Measurements from ENCODE around the gene C19orf85.
"Not testable (repeated sequence)": the region's sequence is repeated elsewhere in the genome, so short reads cannot be mapped to it uniquely, and the experiment has no call there.

C19orf85 gene

DNA sequence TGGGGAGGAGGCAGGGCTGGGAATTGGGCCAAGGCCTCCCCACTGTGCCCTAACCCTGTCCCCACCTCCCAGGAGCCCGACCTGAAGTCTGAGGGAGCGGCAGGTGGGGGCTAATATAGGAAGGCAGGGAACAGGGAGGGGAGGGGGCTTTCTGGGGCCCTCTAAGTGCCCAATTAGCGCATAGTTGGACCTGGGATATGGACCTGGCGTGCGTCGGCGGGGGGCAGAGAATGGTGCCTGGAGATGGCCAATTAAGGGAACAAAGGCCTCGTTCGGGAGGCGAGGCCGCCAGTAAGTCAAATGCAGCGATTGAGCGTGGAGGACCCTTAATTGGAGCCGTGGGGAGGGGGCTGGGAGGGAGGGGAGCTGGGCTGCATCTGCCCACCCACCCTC, at the start of gene C19orf85:
Gene C19orf85 (minus strand): TSS at position 90 of the 393 bp plus-strand sequence. CDS start 197 bp downstream, outside the sequence.
- DNase-seq = no peak

DNA sequence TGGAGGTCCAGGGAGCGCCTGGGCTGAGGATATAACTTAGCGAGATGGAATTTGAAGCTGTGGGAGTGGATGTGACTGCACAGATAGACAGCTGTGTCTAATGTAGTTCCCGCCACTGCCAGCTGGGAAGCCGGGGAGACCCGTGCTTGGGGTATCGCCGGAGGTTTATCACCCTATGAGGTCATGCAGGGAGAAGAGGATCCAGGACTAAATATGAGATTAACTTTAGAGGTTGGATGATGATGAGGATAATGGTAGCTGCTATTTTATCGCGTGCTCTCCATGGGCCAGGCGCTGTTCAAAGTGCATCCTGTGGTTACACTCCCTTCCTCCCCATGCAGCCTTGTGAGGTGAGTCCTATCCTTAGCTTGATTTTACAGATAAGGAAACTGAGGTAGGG, 43.6 kb upstream of the C19orf85 start:
- DNase-seq = no peak

DNA sequence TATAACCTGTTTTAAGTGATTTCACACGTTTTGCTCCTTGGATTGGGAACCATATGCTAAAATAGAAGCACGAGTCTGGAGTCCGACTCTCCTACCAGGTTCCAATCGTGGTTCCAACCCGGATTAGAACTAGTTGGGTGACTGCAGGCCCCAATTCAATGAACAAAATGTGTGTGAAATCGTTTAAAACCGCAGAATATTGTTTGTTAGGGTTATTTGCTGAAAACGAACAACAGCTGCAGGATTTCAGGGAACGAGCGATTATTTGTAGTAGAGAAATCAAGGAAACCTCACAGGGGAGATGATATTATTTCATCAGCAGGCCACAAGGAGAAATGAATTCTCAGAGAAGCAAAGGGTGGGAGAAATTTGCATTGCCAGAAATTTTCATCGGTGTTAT, 40.4 kb upstream of the C19orf85 start:
- no peak for DNase-seq

DNA sequence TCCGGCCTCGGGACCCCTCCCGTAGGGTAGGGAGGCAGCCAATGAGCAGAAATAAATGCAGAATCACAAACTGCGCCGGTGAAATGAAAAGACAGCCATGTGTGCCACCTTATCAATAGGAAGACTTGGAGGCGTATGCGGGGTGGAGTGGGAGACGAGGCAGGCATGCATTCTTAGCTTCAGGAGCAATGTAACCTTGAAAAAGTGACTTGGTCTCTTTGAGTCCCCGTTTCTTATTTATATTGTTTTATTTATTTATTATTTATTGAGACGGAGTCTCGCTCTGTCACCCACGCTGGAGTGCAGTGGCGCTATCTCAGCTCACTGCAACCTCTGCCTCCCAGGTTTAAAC, 39.7 kb upstream of the C19orf85 start:
- no peak for DNase-seq

DNA sequence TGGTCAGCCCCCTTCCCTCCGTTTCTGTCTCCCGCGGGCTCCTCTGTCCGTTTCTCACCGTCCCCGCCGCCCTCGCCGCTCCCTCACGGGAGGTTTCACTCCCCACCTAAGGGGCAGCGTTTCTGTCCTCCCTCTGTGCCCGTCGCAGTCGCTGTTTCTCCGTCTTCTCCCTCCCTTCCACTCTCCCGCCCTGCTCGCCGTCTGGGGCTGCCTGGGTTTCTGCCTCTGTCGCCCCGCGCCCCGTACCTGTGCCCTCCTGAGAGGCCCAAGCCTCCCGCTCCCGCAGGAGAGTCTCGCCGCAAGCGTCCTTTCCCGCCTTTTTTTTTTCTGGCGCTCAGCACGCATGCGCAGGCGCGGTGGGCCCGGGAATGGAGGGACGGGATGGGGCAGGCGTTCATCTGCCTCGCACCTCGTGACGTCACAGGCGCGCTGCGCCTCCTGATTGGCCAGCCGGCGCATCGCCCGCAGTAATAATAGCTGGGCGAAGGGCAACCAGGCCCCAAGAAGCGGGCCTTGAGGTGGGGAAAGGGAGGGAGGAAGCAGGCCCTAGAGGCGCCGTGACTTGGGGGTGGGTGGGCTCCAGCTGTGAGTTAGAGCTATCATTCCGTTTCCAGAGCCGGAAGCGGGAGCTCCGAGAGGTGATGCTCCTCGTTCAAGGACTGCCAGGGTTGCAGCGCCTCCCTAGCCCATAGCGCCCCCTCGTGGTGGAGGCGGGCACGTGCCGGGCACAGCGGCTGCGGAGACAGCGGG, 39.1 kb upstream of the C19orf85 start:
- DNase-seq = peak; percentile 81

DNA sequence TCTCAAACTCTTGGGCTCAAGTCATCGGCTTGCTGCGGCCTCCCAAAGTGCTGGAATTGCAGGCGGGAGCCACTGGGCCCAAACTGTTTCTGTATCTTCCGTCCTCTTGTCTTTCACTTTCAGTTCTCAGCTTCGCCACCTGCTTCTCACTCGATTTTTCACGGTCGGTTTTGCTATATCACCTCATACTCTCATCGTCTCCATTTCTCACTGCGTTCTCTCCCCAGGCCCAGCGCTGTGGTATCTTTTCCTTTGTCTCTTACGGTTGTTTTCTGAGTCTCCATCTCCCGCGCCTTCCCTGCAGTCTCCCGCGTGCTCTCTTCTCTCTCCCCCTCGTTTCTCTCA, 38.6 kb upstream of the C19orf85 start:
- DNase-seq = no peak

DNA sequence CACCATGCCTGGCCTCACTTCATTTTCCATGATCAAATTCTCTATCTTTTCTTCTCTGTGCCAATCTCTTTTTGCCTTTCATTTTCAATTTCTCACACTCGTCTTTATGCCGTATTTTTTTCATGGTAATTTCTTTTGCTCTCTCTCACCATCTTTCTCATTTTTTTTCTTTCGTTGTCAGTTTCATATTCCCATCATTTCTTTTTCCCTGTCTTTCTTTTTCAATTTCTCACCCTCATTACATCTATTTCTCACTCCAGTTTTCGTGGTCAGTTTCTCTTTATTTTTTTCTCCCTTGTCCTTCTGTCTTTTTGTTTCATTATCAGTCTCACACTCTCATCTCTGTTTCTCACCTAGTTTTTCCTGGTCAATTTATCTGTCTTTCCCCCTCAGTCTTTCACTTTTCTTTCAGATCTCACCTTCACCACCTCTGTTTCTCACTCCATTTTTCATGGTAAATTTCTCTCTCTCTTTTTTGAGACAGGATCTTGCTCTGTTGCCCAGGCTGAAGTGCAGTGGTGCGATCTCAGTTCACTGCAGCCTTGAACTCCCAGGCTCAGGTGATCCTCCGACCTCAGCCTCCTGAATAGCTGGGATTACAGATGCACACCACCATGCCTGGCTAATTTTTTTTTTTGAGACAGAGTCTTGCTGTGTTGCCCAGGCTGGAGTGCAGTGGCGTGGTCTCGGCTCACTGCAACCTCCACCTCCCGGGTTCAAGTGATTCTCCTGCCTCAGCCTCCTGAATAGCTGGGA, 37.8 kb upstream of the C19orf85 start:
- DNase-seq = no peak

DNA sequence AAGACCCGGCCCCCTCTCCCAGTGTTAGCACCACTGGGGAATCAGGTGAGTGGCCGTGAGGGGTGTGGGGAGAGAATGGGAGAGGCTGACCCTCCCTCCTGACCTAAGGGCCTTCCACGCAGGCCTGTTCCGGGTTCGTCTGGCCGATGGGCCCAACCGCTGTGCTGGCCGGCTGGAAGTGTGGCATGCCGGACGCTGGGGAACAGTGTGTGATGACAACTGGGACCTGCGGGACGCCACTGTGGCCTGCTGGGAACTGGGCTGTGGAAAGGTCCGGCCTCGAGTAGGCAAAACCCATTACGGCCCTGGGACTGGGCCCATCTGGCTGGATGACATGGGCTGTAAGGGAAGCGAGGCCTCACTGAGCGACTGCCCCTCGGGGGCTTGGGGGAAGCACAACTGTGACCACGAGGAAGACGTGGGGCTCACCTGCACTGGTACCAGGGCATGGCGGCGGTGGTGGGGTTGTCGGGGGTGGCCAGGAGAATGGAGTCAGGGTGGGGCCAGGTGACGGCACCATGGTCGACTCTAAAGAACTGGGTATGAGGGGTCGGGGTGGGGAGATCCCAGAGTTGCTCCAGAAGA, 35.9 kb upstream of the C19orf85 start:
- no peak for DNase-seq

DNA sequence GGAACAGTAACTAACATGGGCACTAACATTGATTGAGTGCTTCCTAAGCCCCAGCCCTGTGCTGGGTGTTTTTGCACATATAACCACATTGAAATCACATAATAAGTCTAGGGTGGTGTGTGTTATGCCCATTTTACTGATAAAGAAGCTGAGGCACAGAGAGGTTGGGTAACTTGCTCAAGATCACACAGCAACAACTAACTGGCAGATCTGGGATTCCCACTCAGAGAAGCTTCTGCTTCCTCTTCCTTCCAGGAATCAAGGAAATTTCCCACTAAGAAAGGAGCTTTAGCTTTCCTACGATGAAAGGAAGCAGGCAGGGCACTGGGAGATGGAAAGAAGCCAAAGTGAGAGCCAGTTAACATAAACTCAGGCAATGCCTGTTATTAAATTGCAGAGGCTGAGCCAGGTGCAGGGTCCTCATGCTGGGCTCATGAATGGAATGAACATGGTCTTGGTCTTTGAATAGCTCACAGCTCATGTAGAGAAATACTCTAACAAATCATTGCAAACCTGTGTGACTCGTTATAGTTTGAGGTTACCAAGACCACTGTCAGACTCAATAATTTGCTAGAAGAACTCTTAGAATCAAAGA, 33.8 kb upstream of the C19orf85 start:
- DNase-seq = no peak

DNA sequence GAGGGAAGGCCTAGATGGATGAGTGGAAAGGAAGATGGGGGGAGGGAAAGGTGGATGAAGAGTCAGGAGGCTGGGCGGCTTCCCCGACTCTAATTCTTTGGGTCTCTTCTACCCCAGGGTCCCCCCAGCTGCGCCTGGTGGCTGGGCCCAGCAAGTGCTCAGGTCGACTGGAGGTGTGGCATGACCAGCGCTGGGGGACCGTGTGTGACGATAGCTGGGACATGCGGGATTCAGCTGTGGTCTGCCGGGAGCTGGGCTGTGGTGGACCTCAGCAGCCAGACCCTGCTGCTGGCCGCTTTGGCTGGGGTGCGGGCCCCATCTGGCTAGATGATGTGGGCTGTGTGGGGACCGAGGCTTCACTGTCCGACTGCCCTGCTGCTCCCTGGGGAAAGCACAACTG, 33.2 kb upstream of the C19orf85 start:
- DNase-seq = no peak

DNA sequence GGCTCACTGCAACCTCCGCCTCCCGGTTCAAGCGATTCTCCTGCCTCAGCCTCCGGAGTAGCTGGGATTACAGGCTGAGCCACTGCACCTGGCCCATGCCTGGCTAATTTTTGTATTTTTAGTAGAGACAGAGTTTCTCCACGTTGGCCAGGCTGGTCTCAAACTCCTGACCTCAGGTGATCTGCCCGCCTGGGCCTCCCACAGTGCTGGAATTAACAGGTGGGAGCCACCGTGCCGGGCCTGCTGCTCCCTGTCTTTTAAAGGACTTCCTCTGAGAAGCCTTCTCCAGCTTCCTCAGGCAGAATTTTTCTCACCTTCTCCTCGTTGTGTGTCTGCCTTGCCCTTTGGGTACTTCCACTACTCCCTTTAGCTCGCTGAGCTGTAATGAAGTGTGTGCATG, 32.3 kb upstream of the C19orf85 start:
- DNase-seq = not testable (repeated sequence)

DNA sequence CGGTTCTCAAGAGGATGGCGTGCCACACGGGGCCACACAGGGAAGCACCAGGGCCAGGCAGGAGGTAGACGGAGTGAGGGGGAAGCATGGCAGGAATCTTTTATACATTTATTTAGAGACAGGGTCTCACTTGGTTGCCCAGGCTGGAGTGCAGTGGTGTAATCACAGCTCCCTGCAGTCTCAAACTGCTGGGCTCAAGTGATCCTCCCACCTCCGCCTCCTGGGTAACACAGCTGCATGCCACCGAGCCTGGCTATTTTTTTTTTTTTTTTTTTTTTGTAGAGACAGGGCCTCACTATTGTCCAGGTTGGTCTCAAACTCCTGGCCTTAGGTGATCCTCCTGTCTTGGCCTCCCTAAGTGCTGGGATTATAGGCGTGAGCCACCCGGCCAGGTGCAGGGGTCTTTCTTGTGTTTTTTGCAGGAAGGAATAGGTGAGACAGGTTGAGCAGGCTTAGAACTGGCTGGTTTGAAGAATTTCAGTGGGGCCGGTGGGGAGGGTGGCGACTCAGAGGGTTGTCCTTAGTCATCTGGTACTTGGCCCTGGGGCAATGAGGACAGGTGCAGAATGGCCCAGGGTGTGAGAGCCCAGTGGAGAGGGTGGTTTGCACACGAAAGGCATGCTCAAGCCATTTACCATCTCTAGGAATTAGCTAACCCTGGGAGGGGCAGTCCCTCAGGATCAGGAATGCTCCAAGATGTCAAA, 31.2 kb upstream of the C19orf85 start:
- DNase-seq = no peak

DNA sequence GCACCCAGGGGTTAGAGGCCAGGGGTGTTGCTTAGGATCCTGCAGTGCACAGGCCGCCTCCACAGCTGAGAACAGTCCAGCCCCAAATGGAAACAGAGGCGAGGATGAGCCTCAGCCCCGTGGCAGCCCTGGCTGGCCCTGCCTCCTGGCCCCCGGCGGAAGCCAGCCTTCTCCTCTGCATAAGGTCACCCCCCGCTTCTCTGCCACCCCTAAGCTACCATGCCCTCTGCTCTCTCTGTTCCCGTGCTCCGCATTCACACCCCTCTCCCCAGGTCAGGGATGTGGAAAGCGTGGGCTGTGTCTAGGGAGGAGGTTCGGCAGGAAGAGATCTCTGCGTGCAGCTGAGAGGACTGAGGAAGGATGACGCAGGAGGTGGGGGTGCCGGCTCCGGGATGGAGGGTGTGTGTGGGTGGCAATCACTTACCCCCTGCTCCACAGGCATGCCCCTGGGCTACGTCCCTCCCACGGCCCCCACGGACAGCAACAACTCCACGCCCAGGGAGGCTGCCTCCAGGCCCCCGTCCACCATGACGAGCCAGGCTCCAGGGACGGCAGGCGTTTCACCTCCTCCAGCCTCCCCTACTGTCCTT, 29.7 kb upstream of the C19orf85 start:
- no peak for DNase-seq

DNA sequence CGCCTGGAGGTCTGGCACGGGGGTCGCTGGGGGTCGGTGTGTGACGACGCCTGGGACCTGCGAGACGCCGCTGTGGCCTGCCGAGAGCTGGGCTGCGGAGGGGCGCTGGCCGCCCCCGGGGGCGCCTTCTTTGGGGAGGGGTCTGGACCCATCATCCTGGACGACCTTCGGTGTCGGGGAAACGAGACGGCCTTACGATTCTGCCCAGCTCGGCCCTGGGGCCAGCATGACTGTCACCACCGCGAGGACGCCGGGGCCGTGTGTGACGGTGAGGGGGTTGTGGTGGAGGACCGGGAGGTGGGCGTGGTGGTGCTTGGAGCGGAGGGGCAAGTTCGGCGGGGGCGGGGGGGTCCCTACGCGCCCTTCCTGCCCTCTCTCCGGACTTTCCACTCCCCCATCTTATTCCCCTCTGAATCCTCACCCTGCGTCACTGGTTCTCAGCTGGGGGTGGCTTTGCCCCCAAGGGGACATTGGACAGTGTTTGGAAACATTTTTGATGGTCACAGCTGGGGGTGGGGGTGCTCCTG, 29.2 kb upstream of the C19orf85 start:
- DNase-seq = no peak

DNA sequence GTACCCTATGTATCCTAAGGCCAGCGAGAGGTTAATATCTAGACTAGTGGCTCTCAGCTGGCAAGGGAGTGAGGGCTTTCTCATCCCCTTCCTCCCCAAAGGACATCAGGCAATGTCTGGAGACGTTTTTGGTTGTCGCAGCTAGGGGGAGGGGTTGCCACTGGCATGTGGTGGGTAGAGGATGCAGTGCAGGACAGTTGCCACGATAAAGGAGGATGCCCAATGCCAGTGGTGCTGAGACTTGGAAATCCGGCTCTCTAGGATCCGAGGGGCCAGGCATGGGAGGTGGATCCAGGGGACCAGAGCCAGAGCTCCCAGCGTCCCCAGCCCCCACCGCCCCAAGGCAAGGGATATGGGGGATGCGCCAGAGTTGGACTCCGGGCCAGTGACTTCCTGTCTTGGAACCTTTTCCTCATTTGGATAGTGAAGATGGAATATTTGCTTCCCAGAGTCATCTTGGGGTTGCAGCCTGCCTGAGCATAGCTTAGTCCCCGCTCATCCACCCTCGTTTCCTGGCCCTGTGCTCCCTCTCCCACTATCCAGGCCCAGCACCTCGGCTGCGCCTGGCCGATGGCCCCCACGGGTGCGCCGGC, 28.6 kb upstream of the C19orf85 start:
- no peak for DNase-seq

DNA sequence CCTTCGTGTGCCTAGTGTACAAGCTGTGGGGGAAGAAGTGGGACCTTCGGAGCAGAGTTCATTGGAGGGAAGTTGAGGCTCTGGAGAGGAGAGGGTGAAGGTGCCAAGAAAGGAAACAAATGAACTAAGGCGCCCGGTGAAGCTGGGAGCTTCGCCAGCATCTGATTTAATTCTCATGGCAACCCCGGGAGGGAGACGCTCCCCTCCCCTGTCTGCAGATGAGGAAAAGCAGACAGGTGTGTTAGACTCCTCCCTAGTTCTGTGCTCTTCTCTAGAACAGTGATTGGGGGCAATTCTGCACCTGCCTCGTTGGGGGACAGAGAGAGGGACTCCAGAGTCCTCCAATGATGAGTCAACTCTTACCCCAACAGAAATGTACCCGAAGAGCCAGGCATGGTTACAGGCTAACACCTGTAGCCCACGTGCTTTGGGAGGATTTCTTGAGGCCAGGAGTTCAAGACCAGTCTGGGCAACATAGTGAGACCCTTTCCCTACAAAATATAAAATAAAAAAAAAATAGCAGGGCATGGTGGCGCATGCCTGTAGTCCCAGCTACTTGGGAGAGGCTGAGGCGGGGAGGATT, 27.9 kb upstream of the C19orf85 start:
- DNase-seq = no peak

DNA sequence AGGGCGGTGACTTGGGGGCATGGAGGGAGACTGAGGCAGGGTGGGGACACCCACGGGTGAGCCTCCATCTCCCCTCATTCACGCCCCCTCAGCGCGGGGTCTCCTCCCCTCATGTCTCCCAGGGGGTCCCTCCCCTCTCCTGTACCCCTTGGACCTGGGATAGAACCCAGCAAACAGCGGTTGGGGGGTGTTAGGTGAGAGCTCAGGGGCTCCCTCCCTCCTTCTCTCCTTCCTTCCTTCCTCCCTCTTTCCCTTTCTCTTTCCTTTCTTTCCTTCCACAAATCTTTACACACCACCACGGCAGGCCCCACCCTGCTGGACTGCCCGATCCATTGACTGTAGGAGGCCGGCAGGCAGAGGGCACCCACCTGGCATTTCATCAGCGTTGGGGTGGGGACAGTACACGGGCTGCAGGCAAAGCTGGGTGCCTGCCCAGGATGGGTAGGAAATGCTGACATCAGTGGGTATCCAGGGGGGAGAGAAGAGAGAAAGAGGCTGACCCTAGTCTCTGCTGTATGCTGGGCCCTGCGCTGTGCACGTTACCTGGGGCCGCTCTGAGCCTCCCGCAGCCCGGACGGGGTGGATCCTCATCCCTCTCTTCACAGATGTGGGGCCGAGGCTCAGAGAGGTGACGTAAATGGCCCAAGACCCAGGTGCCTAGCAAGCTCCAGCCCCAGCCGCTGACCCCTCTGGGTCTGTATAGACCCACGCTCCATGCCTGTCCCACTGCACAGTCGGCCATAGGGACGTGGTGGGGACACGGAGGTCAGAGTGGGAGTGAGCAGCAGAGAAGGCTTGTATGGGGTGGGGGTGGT, 27.2 kb upstream of the C19orf85 start:
- DNase-seq = no peak

DNA sequence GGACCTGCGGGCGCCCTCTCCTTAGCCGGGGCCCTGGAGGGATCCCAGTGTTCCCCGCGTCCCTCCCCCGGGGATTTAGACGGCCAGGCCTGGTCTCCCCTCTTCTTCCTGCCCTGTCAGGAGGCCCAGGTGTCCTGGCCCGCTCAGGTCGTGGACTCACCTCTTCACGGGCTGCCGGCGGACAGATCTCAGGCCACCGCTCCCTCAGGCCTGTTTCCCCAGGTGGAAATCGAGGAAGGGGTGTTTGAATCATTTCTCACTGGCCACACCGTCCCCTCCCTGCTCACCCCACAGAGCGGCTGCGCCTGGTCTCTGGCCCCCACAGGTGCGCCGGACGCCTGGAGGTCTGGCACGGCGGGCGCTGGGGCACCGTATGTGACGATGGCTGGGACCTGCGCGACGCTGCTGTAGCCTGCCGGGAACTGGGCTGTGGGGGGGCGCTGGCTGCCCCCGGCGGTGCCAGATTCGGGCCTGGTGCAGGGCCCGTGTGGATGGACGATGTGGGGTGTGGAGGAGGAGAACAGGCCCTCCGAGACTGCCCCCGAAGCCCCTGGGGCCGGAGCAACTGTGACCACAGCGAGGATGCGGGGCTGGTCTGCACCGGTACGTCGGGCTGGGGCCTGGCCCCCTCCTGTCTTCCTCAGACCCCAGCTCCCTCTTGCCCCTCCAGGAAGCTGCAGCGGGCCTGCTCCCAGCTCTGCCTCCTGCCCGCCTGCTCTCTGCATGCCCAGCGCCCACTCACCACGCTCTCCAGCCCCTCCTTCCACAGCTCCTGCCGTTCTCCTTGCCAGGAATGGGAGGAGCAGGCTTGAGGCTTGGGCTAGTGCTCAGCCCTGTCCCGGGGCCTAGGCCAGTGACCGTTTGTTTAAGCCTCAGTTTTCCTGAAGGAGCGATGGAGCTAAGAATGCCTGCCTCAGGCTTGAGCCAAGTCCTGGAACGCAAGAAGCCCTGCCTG, 26.2 kb upstream of the C19orf85 start:
- DNase-seq = no peak

DNA sequence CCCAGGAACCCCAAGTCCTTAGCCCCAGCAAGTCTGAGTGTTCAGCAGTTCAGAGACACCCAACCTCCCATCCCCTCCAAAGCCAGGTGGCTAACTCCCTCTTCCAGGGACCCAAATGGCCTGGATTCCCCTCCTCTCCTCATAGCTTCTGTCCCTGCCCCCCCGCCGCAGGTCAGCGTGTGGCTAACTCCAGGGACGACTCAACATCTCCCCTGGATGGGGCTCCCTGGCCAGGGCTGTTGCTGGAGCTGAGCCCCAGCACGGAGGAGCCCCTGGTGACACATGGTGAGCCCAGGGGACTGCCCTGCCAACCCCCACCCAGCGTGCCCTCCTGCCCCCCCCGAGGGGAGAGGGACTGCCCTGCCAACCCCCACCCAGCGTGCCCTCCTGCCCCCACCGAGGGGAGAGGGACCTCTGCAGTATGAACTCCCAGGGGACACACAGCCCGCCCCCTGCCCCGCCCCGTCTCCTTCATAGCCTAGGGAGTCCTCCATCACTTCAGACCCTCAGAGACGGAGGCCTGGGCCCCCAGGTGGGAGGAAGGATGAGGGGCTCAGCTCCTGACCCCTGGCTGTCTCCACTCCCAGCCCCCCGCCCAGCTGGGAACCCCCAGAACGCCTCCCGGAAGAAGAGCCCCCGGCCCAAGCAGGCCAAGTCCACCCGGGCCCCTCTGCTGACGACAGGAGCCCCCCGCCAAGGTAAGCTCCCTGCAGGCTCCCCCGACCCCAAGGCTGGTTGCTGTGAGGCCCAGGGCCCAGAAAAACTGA, 25.3 kb upstream of the C19orf85 start:
- DNase-seq = no peak
